ENCODE results near the gene SPART.

DNA sequence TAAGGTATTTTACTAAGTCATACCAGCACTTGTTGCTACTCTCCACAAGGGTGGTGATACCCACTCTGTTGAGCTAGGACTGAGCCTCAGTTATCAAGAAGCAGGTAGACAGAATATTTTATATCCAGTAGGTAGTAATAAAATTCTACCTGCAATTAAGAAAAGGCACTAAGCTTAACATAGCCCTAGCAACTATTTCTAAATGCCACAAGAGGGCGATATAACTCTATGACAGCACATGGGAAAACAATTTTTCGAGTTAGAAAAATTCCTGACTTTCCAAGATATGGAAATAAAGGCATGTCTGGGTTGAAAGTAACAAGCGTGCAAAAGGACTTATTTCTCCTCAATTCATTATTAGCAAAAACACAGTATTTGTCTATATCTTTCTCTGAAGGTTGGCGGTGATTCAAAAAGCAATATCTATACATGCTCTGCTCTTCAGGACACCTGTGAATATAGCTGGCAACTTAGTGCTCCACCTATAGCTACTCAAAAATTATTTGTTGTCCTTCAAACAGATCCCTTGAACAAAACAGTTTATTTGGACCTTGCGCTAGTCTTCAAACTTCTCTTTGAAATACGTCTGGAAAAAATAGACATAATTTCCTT is 63.3 kb downstream of the SPART start:
- TF ChIP-seq, protein P1, sequence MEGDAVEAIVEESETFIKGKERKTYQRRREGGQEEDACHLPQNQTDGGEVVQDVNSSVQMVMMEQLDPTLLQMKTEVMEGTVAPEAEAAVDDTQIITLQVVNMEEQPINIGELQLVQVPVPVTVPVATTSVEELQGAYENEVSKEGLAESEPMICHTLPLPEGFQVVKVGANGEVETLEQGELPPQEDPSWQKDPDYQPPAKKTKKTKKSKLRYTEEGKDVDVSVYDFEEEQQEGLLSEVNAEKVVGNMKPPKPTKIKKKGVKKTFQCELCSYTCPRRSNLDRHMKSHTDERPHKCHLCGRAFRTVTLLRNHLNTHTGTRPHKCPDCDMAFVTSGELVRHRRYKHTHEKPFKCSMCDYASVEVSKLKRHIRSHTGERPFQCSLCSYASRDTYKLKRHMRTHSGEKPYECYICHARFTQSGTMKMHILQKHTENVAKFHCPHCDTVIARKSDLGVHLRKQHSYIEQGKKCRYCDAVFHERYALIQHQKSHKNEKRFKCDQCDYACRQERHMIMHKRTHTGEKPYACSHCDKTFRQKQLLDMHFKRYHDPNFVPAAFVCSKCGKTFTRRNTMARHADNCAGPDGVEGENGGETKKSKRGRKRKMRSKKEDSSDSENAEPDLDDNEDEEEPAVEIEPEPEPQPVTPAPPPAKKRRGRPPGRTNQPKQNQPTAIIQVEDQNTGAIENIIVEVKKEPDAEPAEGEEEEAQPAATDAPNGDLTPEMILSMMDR (IDR thresholded peaks at IDR 0.05 in 2 of 3, conservative IDR thresholded peaks at IDR 0.05 in 1 of 3; ENCODE audit: borderline replicate concordance in 1 of 3, insufficient read depth in 1 of 3, low read depth in 2 of 3, low read length in 2 of 3), result peak in 2 of 3 experiments; percentile 60 to 71; a peak in 4 of 6 replicates
- TF ChIP-seq POLR2A (IDR thresholded peaks at IDR 0.05; ENCODE audit: borderline replicate concordance, extremely low read depth, insufficient read depth, insufficient read length) (no peak), YY1 (IDR thresholded peaks at IDR 0.05; ENCODE audit: extremely low read depth, insufficient replicate concordance, low read depth, low read length) (no peak), EZH2 (IDR thresholded peaks at IDR 0.05) (no peak), EZH2phosphoT487 (IDR thresholded peaks at IDR 0.05; ENCODE audit: borderline replicate concordance) (no peak)
